Activated naive CD8-positive, alpha-beta T cell treated with anti-CD3 and anti-CD28 coated beads, Interleukin-2, amount 10 ng/mL, durations not matched to agents 7 days and 5 days (primary cell): Measurements from ENCODE around the gene UBTD1. TPM values are rescaled to one million over a fixed set of nuclear protein-coding genes. Genes with fewer than 3 reads are reported as not detected.
"Not testable (repeated sequence)": the region's sequence is repeated elsewhere in the genome, so short reads cannot be mapped to it uniquely, and the experiment has no call there.

Experiments
- ATAC-seq: fragments of 150-1000 bp; cut with Tn5 transposase; one replicate; pipeline ENCODE4 v1.10.0; 2021; ENCODE audit warnings: low read depth, moderate library complexity
- POLR2A ChIA-PET: fragments of 350-600 bp; sonication (Branson Sonifier 250); formaldehyde crosslinking; loops from one replicate; lab custom pipeline; 2021; ENCODE audit warnings: antibody characterized with exemption; lab: Charles Lee
- DNase-seq: peaks from one replicate; pipeline ENCODE4 v3.0.0; 2021
- H3K27ac Mint-ChIP-seq: one replicate; pipeline ENCODE4 v1.8.0; 2022; ENCODE audit warnings: mild to moderate bottlenecking, mixed read lengths
- H3K27me3 Mint-ChIP-seq: one replicate; pipeline ENCODE4 v1.8.0; 2022; ENCODE audit warnings: mild to moderate bottlenecking, moderate library complexity, mixed read lengths
- H3K36me3 Mint-ChIP-seq: one replicate; pipeline ENCODE4 v1.8.0; 2021; ENCODE audit warnings: mild to moderate bottlenecking, mixed read lengths
- H3K4me1 Mint-ChIP-seq: one replicate; pipeline ENCODE4 v1.8.0; 2021; ENCODE audit warnings: mixed read lengths
- H3K4me3 Mint-ChIP-seq: one replicate; pipeline ENCODE4 v1.8.0; 2022; ENCODE audit warnings: mild to moderate bottlenecking, moderate library complexity, mixed read lengths
- H3K9me3 Mint-ChIP-seq: one replicate; pipeline ENCODE4 v1.8.0; 2021; ENCODE audit warnings: mixed read lengths
- total RNA-seq, 2 experiments: library from RNA; stranded (reverse); gene quantifications; one replicate each; pipeline ENCODE4 v1.2.3, GENCODE V29; 2021

UBTD1 gene
- total RNA-seq, 2 experiments from 2014 or later: 1.1 to 1.4 TPM

DNA sequence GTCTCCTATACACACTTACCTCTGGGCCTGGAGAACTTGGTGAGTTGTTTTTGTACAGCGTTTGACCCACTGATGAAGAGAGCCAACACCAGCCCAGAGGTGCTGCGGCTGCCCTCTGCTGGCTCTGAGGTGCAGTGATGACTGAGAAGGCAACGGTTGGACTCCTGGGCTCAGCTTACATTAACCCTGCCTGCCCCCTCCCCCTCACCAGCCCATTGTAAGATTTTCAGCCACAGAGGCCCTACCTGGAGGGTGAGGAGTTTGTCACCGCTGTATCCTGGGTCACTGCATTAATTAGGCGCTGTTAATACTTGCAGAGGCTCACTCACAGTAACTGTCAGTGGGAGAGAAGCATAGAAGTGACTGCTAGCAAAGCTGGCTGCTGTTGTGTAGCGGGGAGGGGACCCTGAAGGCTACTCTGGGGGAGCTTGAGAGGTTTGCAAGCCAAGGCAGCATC is 54.9 kb downstream of the UBTD1 start:
- H3K9me3 Mint-ChIP-seq: no peaks in the 10 kb centered on the region
- peak; percentile 60 for DNase-seq
- no peak overlapping the region for H3K27ac Mint-ChIP-seq
- H3K4me3 Mint-ChIP-seq: no peak overlapping the region
- POLR2A ChIA-PET: no interaction called here
- ATAC-seq: peak; percentile 94
- no peaks in the 10 kb centered on the region for H3K36me3 Mint-ChIP-seq
- H3K27me3 Mint-ChIP-seq: no peaks in the 10 kb centered on the region
- no peaks in the 10 kb centered on the region for H3K4me1 Mint-ChIP-seq

DNA sequence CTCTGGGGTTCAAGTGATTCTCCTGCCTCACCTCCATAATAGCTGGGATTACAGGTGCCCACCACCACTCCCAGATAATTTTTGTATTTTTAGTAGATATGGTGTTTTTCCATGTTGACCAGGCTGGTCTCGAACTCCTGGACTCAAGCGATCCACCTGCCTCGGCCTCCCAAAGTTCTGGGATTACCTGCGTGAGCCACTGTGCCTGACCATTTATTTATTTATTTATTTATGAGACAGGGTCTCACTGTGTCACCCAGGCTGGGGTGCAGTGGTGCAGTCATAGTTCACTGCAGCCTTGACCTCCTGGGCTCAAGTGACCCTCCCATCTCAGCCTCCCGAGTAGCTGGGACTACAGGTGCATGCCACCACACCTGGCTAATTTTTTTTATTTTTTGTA is 55.6 kb downstream of the UBTD1 start:
- H3K4me3 Mint-ChIP-seq, H3K36me3 Mint-ChIP-seq, H3K4me1 Mint-ChIP-seq, H3K9me3 Mint-ChIP-seq, H3K27ac Mint-ChIP-seq, DNase-seq, H3K27me3 Mint-ChIP-seq, POLR2A ChIA-PET, ATAC-seq: not testable (repeated sequence)

DNA sequence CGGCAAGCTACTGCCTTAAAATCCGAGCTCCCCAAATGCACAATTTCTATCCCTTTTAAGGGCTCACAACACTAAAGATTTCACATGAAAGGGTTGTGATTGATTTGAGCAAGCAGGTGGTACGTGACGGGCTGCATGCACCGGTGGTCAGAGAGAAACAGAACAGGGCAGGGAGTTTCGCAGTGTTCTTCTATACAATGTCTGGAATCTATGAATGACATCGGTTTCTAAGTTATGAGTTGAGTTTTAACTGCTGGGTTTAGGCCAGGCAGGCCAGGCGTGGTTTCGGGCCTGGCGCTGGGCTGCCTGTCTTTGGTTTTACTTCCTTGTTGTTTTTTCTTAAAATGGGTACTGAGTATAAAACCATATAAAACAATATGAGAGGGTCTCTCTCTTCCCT is 56.8 kb downstream of the UBTD1 start:
- H3K27me3 Mint-ChIP-seq, H3K4me3 Mint-ChIP-seq, POLR2A ChIA-PET, H3K27ac Mint-ChIP-seq, ATAC-seq, H3K4me1 Mint-ChIP-seq, DNase-seq, H3K36me3 Mint-ChIP-seq, H3K9me3 Mint-ChIP-seq: not testable (repeated sequence)

DNA sequence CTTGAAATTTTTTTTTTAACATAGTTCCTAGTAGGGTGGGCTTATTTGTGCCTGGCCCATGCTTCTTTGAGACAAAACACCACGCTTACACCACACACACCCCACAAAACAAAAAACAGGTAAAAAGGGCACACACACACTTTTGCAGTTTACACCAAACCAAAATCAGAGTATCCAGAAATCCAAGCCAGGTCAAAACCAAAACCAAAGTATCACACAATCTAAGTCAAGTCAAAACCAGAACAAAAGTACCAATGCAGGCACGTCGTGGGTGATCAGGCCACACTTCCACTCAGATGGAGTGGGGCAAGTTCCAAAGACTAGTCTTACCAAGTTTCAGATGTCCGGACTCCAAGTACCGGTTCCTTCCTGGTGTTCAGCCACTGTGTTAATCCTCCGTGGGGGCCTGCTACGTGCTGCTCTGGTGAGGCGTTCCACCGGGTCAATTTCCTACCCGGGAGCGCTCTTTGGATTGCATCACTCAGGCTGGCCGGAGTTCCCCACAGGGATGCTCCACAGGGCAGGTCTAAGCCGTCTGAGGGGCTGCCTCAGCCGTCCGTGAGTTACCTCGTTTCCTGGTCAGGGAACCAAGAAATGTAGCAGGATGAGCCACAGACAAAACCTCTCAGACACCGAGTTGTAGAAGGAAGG is 62.1 kb downstream of the UBTD1 start:
- H3K9me3 Mint-ChIP-seq: not testable (repeated sequence)

DNA sequence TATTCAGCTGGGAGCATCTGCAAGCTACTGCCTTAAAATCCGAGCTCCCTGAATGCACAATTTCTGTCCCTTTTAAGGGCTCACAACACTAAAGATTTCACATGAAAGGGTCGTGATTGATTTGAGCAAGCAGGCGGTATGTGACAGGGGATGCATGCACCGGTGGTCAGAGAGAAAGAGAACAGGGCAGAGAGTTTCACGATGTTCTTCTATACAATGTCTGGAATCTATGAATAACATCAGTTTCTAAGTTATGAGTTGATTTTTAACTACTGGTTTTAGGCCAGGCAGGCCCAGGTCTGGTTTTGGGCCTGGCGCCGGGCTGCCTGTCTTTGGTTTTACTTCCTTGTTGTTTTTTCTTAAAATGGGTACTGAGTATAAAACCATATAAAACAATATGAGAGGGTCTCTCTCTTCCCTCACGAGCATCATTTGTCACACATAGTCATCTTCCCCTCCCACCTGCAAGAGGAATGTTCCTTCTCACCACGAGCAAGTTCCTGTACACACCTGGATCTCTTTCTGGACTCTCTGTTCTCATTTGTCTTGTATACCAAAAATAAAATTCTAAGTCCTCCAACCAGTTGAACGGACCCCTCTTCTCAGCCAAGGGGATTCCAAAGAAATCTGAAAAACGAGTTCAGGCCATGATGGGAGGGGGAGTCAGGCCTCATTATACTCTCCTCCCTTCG is 62.8 kb downstream of the UBTD1 start:
- H3K9me3 Mint-ChIP-seq, DNase-seq, H3K27me3 Mint-ChIP-seq, H3K4me1 Mint-ChIP-seq, ATAC-seq, H3K36me3 Mint-ChIP-seq, H3K27ac Mint-ChIP-seq, H3K4me3 Mint-ChIP-seq, POLR2A ChIA-PET: not testable (repeated sequence)

More for the DNA sequence above, 62.1 kb downstream of the UBTD1 start:
- POLR2A ChIA-PET, H3K4me3 Mint-ChIP-seq, H3K36me3 Mint-ChIP-seq, H3K27me3 Mint-ChIP-seq, ATAC-seq, H3K27ac Mint-ChIP-seq, H3K4me1 Mint-ChIP-seq, DNase-seq: not testable (repeated sequence)

DNA sequence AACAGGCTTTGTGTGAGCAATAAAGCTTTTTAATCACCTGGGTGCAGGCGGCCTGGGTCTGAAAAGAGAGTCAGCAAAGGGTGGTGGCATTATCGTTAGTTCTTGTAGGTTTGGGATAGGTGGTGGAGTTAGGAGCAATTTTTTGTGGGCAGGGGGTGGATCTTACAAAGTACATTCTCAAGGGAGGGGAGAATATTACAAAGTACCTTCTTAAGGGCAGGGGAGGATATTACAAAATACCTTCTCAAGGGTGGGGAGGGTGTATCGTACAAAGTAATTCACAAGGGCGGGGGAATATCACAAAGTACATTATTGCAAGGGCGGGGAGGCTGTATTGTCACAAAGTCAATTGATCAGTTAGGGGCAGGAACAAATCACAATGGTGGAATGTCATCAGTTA is 63.6 kb downstream of the UBTD1 start:
- H3K27me3 Mint-ChIP-seq, H3K4me1 Mint-ChIP-seq, POLR2A ChIA-PET, H3K27ac Mint-ChIP-seq, H3K36me3 Mint-ChIP-seq, ATAC-seq, DNase-seq, H3K9me3 Mint-ChIP-seq, H3K4me3 Mint-ChIP-seq: not testable (repeated sequence)

DNA sequence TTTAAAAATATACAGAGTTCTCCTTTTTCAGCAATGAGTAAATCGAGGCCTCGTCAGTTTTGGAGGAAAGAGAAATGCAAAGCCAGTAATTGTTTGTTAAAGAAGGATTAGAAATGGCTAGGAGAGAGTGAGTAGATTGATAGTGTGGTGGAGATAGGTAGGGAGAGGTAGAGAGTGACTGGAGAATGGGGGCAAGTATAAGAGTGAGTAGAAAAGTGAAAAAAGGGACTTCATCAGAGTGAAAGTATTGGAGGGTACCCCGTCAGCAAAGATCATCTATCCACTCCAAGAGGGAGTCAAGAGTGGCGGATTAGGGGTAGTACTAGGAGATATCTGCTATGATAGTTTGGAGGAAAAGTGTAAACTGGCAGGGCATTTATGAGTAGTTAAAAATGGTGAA is 64.6 kb downstream of the UBTD1 start:
- POLR2A ChIA-PET: no interaction called here
- no peak for ATAC-seq
- no peak overlapping the region for H3K4me3 Mint-ChIP-seq
- peaks cover 1% of the 10 kb centered on the region for H3K9me3 Mint-ChIP-seq
- H3K36me3 Mint-ChIP-seq: no peaks in the 10 kb centered on the region
- H3K27ac Mint-ChIP-seq: no peak overlapping the region
- no peak for DNase-seq
- peaks cover 5% of the 10 kb centered on the region for H3K4me1 Mint-ChIP-seq
- H3K27me3 Mint-ChIP-seq: no peaks in the 10 kb centered on the region

DNA sequence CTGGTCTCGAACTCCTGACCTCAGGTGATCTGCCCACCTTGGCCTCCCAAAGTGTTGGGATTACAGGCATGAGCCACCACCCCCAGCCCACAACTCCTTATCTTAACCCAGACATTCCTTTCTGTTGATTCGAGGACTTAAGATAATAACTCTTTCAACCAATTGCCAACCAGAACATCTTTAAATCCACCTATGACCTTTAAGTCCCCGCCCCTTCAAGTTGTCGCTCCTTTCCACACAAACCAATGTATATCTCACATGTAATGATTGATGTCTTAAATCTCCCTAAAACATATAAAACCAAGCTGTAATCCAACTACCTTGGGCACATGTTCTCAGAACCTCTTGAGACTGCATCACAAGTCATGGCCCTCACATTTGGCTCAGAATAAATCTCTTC is 66.1 kb downstream of the UBTD1 start:
- POLR2A ChIA-PET: no interaction called here
- Mint-ChIP-seq H3K9me3 (peaks cover 1% of the 10 kb centered on the region), H3K4me3 (no peak overlapping the region), H3K27me3 (no peaks in the 10 kb centered on the region), H3K36me3 (no peaks in the 10 kb centered on the region), H3K4me1 (peaks cover 5% of the 10 kb centered on the region), H3K27ac (no peak overlapping the region)
- no peak for ATAC-seq
- DNase-seq: no peak

DNA sequence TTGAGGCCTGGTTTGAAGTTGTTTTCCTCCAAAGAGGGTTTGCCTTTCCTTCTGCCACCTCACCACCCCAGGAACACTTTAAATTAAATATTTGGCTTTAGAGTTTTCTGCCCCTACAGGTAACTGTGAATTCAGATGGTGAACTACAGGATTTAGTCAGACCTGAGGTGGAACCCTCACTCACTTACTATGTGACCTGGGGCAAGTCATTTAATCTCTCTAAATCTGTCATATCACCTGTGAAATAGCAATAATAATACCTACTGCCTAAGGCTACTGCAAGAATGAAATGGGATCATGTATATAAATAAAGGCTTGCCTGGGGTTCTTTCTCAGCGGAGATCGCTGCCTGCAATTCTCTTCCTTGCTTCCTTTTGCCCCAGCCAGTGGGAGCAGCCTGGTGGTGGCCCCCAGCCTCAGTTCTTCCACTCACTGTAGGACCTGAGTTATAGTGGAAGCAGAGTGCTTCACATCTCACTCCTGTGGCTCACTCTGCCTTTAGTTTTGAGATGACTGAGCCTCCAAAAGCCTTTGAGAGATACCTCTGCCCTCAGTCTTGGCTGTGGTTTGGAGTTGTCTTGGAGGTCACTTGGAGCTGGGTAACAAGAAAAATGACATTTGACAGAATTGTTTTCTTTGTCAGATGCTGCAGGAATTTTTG is 67.7 kb downstream of the UBTD1 start:
- no peaks in the 10 kb centered on the region for H3K27me3 Mint-ChIP-seq

DNA sequence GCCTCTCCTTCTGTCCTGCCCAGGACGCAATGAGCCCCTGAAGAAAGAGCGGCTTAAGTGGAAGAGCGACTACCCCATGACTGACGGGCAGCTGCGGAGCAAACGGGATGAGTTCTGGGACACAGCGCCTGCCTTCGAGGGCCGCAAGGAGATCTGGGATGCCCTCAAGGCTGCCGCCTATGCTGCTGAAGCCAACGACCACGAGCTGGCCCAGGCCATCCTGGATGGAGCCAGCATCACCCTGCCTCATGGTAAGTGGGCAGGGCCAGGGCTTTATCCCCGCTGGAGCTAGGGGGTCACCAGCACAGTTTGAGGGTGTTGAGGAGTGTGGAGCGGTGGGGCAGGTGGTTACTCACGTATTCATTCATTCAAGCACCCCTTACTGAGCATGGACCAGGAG is 69.2 kb downstream of the UBTD1 start:
- POLR2A ChIA-PET: no interaction called here
- H3K4me3 Mint-ChIP-seq: no peak overlapping the region
- no peaks in the 10 kb centered on the region for H3K27me3 Mint-ChIP-seq
- no peaks in the 10 kb centered on the region for H3K9me3 Mint-ChIP-seq
- no peaks in the 10 kb centered on the region for H3K36me3 Mint-ChIP-seq
- DNase-seq (no peak), ATAC-seq (no peak)
- H3K4me1 Mint-ChIP-seq: no peaks in the 10 kb centered on the region
- no peak overlapping the region for H3K27ac Mint-ChIP-seq

More for the DNA sequence above, 67.7 kb downstream of the UBTD1 start:
- no peak overlapping the region for H3K4me3 Mint-ChIP-seq
- peaks cover 1% of the 10 kb centered on the region for H3K9me3 Mint-ChIP-seq
- no peaks in the 10 kb centered on the region for H3K36me3 Mint-ChIP-seq
- POLR2A ChIA-PET: no interaction called here
- H3K27ac Mint-ChIP-seq: no peak overlapping the region
- no peak for ATAC-seq
- H3K4me1 Mint-ChIP-seq: no peaks in the 10 kb centered on the region
- no peak for DNase-seq

DNA sequence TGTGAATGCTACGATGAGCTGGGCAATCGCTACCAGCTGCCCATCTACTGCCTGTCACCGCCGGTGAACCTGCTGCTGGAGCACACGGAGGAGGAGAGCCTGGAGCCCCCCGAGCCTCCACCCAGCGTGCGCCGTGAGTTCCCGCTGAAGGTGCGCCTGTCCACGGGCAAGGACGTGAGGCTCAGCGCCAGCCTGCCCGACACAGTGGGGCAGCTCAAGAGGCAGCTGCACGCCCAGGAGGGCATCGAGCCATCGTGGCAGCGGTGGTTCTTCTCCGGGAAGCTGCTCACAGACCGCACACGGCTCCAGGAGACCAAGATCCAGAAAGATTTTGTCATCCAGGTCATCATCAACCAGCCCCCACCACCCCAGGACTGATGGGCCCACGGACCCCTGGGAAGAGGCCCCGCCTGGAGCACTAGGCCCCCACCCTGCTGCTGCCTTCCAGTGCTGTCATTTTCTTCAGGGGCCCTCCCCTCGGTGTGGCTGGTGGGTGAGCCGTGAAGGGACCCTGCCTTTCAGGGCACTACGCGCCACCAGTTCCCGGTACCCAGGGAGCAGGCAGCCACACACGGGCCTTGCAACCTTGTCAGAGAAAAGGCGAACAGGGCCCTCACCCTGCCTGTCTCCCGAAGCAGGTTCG is 71.5 kb downstream of the UBTD1 start:
- no peak for DNase-seq
- H3K36me3 Mint-ChIP-seq: no peaks in the 10 kb centered on the region
- no peaks in the 10 kb centered on the region for H3K9me3 Mint-ChIP-seq
- H3K27me3 Mint-ChIP-seq: peaks cover 2% of the 10 kb centered on the region
- no peak for ATAC-seq
- no peaks in the 10 kb centered on the region for H3K4me1 Mint-ChIP-seq
- POLR2A ChIA-PET: no interaction called here
- H3K4me3 Mint-ChIP-seq: no peak overlapping the region
- H3K27ac Mint-ChIP-seq: no peak overlapping the region

DNA sequence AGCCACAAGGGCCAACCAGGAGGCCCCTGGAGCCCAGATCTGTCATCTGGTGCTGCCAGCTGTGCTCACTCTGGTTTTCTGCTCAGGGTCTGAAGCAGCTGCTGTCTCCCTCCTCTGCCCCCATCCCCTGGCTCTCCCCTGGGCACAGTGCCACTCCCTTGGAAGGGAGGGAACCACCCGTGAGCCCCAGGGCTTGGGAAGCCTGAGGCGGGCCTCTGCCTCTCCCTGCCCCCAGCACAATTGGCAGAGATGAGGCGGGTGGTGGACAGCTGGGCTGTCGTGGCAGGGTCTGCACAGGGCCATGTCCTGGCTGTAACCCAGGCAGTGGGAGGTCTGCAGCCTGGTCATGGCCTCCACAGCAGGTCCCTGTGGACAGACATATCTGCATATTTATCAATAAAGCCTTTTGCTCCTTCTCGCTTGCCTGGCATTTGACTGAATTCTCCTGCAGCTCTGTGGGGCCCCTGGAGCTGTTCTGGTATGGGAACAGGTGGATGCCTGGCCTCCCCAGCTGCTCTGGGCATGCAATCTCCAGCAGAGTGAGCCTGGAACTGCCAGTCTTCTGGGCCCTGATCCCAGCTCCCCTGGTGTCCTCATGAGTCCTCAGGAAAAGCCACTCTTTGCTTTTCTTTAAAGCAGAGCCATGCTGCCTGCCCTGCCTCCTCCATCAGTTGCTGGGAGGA is 72.2 kb downstream of the UBTD1 start:
- POLR2A ChIA-PET: no interaction called here
- Mint-ChIP-seq H3K4me3 (no peak overlapping the region), H3K9me3 (no peaks in the 10 kb centered on the region), H3K4me1 (no peaks in the 10 kb centered on the region), H3K36me3 (no peaks in the 10 kb centered on the region), H3K27ac (no peak overlapping the region), H3K27me3 (peaks cover 2% of the 10 kb centered on the region)
- ATAC-seq (no peak), DNase-seq (no peak)

DNA sequence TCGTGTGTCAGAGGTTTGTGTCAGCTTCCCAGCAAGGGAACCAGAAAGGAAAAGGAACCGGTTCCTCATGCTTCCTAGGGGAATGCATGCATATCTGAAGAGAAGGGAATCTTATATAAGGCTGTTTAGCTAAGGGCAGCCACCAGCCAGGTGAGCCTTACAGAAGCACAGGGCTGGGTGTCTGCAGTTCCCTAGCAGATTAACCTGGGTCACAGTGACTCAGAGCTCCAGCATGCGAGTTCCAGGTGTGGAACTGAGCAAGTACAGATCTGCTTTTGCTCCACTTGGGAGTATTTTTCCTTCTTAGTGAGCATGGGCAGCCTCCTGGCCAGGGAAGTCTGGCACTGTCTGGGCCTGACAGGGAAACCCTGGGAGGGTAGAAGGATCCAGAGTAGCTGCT is 72.9 kb downstream of the UBTD1 start:
- DNase-seq: no peak
- no peak for ATAC-seq
- Mint-ChIP-seq H3K27ac (no peak overlapping the region), H3K4me3 (no peak overlapping the region), H3K4me1 (no peaks in the 10 kb centered on the region), H3K27me3 (peaks cover 2% of the 10 kb centered on the region), H3K36me3 (no peaks in the 10 kb centered on the region), H3K9me3 (no peaks in the 10 kb centered on the region)
- POLR2A ChIA-PET: interaction anchor here (0.6 kb wide), 1 partner anchor 107 kb away, joined by 3 read pairs; no protein-coding TSS in a partner anchor
